ENCODE results near the gene HNRNPH3.

Gene HNRNPH3, protein sequence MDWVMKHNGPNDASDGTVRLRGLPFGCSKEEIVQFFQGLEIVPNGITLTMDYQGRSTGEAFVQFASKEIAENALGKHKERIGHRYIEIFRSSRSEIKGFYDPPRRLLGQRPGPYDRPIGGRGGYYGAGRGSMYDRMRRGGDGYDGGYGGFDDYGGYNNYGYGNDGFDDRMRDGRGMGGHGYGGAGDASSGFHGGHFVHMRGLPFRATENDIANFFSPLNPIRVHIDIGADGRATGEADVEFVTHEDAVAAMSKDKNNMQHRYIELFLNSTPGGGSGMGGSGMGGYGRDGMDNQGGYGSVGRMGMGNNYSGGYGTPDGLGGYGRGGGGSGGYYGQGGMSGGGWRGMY

DNA sequence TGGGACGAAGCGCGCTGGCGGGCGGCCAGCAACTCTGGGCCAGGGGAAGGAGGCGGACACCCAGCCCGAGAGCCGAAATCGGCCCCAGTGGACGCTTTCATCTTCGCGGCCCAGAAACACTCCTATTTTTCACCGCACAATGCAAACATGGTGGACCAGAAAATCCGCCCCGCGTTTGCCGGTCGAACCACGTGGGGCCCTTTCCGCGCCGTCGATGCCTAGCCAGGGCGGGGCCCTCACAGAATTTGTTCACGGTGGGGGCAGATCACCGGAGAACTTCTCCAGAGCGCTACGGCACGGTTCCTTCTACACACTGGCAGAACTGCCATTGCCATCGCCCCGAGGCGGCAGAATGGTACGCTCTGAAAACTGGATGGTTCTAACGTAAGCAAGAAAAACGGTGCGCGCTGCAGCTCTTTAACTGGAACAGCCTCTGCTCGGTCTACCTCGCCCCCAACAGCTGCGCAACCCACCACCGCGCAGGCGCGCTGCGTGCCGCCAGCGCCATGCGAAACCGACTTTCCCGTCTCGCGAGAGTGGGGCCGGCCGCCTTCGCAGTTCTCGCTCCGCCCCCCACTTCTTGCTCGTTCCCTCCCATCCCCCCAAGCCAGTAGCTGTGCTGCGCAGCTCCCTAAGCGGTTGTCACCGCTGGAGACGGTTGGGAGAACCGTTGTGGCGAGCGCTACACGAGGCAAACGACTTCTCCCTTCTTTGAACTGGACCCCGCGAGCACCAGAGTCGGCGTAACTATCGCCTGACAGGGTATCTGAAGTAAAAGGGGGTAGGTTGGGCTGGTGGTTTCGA lies at the start of gene HNRNPH3:
HNRNPH3 (plus strand) TSS at position 610 of the 804 bp plus-strand sequence. CDS start 5,158 bp downstream, outside the sequence.
- CTCF ChIA-PET = interaction anchor here (0.5 to 0.6 kb wide), 3 partner anchors 19 to 281 kb away, joined by 3 read pairs; no protein-coding TSS in a partner anchor
- peak; percentile 97 for DNase-seq (ENCODE audit: low spot score)
- POLR2A ChIA-PET (ENCODE audit: low non-redundant PET) = interaction anchor here (0.7 kb wide), 2 partner anchors 261 to 605 kb away, joined by 4 to 6 read pairs; no protein-coding TSS in a partner anchor
- no peak for TF ChIP-seq CTCF (conservative IDR thresholded peaks at IDR 0.05; ENCODE audit: low read depth)
- peak within 1 kb of the TSS; percentile 96 for H3K27ac ChIP-seq

GRCh38 chr10:68284062-68285001 lies 47.5 kb upstream of the HNRNPH3 start:
- H3K27ac ChIP-seq = no peak overlapping the region
- ChIA-PET POLR2A (ENCODE audit: low non-redundant PET) (no interaction called here), CTCF (interaction anchor here (0.6 to 1.8 kb wide), 4 partner anchors 53 to 566 kb away, joined by 3 to 7 read pairs (median 4); no protein-coding TSS in a partner anchor)
- no peak for DNase-seq (ENCODE audit: low spot score)
- no peak for TF ChIP-seq CTCF (conservative IDR thresholded peaks at IDR 0.05; ENCODE audit: low read depth)

- no peak for TF ChIP-seq CTCF (conservative IDR thresholded peaks at IDR 0.05; ENCODE audit: low read depth)
- no peak overlapping the region for H3K27ac ChIP-seq
- CTCF ChIA-PET = interaction anchor here (0.7 to 1.2 kb wide), 2 partner anchors 13 to 288 kb away, joined by 4 read pairs; no protein-coding TSS in a partner anchor
- no peak for DNase-seq (ENCODE audit: low spot score)
- POLR2A ChIA-PET (ENCODE audit: low non-redundant PET) = no interaction called here
Measured at GRCh38 chr10:68288717-68289116, 43.1 kb upstream of the HNRNPH3 start.

GRCh38 chr10:68290736-68291135 lies 41.1 kb upstream of the HNRNPH3 start:
- ChIA-PET POLR2A (ENCODE audit: low non-redundant PET) (no interaction called here), CTCF (interaction anchor here (0.6 kb wide), 1 partner anchor 346 kb away, joined by 3 read pairs; no protein-coding TSS in a partner anchor)
- DNase-seq (ENCODE audit: low spot score) = no peak
- no peak overlapping the region for H3K27ac ChIP-seq
- TF ChIP-seq CTCF (conservative IDR thresholded peaks at IDR 0.05; ENCODE audit: low read depth) = no peak

GRCh38 chr10:68296843-68297663 lies 34.8 kb upstream of the HNRNPH3 start:
- POLR2A ChIA-PET (ENCODE audit: low non-redundant PET) = no interaction called here
- CTCF ChIA-PET = interaction anchor here (0.6 kb wide), 1 partner anchor 16 kb away, joined by 3 read pairs; no protein-coding TSS in a partner anchor

More at GRCh38 chr10:68296843-68297663, 34.8 kb upstream of the HNRNPH3 start:
- TF ChIP-seq CTCF (conservative IDR thresholded peaks at IDR 0.05; ENCODE audit: low read depth) = no peak
- no peak overlapping the region for H3K27ac ChIP-seq
- DNase-seq (ENCODE audit: low spot score) = no peak

Measured in RWPE1 (cell line).